ENCODE data around the gene SLC17A5.
"Not testable (repeated sequence)": the region's sequence is repeated elsewhere in the genome, so short reads cannot be mapped to it uniquely, and the experiment has no call there.

SLC17A5 gene, protein sequence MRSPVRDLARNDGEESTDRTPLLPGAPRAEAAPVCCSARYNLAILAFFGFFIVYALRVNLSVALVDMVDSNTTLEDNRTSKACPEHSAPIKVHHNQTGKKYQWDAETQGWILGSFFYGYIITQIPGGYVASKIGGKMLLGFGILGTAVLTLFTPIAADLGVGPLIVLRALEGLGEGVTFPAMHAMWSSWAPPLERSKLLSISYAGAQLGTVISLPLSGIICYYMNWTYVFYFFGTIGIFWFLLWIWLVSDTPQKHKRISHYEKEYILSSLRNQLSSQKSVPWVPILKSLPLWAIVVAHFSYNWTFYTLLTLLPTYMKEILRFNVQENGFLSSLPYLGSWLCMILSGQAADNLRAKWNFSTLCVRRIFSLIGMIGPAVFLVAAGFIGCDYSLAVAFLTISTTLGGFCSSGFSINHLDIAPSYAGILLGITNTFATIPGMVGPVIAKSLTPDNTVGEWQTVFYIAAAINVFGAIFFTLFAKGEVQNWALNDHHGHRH

DNA sequence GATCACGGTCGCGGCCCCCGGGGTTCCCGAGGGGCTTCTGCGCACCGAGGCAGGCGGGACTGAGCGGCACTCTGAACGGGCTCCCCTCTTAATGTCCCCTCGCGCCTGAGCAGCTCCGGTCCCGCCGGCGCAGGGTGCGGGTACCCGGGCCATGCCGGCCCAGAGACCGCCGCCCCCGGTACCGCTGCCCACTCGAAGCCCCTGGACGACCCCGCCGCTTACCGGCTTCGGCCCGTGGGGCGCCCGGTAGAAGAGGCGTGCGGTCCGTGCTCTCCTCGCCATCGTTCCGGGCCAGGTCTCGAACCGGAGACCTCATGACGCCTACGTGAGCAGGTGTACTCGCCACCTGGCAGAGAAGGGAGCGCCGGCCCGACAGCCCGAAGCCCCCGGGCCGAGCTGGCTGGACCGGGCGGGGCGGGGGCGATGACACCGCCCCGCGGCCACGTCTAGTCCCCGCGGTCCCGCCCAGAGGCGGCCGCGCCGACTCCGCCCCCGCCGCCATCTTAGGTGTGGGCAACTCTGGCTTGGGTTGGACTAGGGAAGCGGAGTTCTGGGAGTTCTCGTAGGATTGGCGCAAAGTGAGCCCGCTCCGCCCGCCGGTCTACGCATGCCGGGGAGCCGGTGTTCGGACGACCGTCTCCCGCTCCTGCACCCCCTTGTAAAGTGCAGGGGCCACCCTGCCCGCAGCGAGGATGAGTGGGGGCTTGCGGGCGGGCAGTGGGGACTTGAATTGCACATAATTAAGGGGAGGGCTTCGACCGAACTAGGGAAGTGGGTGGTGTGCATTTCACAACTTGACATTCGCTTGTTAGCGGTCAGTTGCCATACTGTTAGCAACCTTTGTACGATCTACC lies at the start of gene SLC17A5:
Gene SLC17A5 (minus strand): TSS at position 422 of the 854 bp plus-strand sequence. CDS start 106 bp downstream, at position 316.
- no peak for FAIRE-seq

DNA sequence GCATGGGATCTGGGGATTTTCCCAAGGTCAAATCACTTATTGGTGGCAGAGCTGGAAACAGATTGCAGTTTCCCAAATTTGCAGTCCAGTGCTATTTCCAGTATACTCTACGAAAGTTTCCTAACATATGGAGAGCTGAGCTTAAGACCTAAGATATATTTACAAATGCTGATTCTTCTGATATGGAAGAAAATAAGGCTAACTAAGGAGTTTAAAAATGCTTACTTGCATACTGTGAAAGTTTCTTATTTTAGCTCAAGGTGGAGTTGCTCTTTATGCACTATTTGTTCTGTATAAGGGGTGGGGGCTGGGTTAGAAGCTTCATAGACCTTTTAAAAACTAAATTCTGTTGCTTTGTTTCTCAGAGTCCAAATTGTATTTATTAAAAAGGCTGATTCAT lies 49.7 kb upstream of the SLC17A5 start:
- no peak for FAIRE-seq

DNA sequence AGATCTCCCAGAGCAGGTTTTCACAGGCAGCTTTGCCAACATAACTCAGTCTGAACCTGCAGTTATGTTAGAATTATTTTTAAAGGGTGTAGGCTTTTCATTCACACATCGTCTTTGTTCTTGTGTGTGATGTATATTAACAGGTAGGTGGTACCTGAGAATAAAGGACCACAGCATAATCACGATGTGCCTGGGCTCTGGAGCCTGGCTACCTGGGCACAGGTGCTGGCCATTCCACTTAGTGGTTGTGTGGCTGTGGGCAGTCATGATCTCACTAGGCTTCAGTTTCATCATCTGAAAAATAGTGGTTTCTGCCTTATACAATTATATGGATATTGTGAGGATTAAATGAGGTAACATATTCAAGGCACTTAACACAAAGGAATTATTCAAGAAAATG lies 48.7 kb upstream of the SLC17A5 start:
- no peak for FAIRE-seq

DNA sequence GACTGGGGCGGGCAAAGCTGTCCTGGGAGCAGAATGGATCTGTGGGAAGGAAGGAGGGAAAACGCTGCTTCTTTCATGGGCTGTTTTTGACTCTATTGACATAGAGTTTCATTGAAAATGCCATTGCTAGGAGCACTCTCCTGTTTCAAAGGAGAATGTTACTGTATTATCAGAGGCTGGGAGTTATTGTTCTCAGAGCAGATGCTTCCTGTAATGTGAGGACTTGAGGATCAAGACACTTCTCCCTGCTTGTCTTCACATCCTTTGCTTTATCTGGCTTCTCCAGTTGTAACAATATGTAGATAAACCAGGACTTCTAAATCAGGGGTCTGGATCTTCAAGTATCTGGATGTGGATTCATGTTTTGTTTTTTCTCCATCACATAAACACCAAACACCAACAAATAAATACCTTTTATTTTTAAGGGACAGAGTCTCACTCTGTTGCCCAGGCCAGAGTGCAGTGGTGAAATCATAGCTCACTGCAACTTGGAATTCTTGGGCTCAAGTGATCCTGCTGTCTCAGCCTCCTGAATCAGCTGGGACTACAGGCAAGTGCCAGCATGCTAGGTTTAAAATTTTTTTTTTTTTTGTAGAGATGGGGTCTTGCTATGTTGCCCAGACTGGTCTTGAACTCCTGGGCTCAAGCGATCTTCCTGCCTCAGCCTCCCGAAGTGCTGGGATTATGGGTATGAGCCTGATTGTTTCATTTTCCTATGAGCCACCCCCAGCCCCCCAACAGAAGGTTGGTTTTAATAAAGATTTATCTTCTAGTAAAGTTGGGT lies 46.1 kb upstream of the SLC17A5 start:
- FAIRE-seq: no peak

DNA sequence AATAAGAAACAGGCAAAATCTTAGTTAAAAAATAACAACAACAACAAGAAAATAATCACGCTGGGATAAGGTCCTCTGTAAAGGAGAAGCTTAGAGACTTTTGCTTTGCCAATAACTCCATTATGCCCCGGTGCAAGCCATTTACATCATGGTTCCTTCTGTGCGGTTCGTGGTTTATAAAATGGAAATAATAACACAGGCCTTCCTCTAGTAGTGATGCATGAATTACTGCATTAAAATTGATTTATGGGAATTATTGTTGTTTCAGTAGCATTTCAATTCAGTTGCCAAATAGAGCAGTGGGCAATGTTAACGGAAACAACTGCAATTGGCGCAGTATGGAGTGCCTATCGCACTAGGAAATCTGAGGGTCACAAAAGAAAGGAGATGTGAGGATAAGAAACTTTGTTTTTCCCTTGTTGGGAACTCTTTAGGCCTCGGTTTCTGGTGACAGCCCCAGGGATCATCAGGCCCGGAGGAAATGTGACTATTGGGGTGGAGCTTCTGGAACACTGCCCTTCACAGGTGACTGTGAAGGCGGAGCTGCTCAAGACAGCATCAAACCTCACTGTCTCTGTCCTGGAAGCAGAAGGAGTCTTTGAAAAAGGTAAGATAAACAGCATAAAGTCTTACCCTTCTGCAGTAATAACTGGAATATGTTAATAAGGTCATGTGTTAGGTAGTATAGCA lies 43.3 kb upstream of the SLC17A5 start:
- no peak for FAIRE-seq

DNA sequence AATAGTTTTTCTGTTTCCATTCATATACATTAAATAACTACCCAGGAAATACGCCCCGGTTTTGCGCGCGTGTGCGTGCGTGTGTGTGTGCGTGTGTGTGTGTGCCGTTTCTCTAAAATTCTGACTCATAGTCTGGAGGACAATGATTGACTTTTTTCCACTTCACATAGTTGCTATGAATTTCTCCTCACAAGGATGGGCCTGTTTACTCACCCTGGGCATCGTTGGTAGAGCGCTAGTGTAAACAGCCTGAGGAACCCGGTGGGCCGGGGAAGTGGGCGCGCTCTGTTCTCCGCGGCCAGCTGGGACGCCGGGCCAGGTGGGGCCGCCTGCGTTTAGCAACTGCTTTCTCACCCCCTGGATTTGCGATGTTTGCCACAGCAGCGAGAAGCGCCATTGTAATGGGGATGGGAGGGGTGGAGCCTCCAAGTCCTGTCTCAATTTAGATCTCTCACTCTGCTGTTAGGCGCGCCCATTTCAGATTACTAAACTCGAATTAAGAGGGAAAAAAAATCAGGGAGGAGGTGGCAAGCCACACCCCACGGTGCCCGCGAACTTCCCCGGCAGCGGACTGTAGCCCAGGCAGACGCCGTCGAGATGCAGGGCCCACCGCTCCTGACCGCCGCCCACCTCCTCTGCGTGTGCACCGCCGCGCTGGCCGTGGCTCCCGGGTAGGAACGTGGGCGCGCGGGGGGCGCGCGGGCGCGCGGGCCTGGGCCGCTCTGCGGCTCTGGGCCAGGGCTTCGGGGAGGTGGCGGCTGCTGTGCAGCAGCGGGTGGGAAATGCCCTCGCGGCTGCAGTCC lies 42.0 kb upstream of the SLC17A5 start, which contains the start of gene CD109:
Gene CD109 (plus strand): TSS at position 585 of the 803 bp plus-strand sequence. CDS start 13 bp downstream, at position 598.
- no peak for FAIRE-seq

DNA sequence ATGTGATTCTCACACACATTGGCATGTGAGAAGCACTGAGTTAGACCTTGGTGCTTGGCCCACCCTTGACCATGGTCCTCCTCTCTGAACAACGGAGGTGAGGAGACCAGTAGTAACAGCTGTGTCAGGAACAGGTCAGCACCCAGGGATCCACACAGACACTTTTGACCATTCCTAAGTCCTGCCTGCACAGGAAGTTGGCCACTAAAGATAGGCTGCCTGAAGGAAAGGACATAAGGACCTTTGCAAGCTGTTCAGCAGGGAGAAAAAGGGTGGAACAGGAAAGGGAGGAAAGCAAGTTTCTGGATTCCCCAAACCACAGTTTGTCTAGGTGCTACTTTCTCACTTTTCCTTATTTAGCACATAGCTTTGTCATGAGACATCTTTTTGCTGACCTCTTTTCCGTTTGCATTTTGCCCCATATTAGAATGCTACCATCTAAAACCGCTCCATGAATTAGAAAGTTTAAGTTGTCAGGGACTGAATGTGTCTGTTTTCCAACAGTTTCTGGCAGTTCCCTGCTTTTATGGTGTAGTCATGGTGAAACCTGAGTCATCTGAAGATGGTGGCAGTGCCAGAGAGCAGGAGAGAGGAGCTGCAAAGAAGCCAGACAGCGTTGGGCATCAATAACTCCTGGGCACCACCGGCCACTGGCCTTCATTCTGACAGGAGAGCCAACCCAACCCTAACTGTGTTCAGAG lies 41.1 kb upstream of the SLC17A5 start:
- FAIRE-seq: no peak

DNA sequence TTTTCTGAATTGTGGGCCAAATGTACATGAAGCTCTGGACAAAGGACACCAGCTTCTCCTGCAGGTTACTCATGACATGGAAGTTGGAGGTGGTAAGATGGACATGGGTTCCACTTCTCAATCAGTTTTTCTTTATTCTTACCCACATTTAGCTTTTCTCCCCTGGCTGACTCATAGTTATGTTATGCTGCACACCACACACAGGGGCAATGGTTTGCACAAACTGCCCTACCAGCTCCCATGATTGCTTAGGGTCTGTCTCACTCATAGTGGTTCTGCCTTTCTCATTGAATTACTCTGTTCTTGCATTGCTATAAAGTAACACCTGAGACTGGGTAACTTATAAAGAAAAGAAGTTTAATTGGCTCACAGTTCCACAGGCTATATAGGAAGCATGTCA lies 37.7 kb upstream of the SLC17A5 start:
- FAIRE-seq: no peak

DNA sequence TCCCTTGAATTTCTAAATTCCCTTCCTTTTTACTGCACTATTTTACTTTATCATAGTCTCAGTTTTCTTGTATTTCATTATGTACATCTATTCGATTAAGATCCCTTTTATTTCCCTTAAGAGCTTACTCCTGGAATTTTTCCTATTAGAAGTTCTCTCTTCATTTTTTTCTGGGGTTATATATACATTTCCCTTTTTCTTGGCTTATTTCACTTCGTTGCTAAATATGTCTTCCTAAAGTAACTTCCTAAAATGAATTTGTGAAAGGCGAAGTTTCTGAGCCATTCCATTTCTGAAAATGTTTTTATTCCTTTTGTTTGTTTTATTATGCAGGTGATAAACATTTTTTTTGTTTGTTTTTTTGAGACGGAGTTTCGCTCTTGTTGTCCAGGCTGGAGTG lies 36.3 kb upstream of the SLC17A5 start:
- FAIRE-seq: no peak

DNA sequence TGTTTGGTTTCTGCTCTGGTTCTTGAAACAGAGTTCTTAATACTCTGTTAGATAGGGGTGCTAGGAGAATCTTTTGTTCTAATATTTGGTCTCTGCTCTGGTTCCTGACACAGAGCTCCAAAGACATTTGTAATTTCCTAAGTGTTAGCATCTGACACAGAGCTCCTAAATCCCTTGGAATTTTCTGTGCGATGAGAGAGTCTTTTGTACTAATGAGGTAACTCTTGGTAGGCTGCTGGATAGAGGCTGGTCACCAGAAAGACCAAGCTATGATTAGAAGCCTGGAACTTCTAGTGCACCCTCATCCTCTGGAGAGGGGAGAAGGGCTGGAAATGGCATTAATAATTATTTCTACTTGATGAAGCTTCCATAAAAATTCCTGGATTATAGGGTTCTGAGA lies 34.6 kb upstream of the SLC17A5 start:
- no peak for FAIRE-seq

DNA sequence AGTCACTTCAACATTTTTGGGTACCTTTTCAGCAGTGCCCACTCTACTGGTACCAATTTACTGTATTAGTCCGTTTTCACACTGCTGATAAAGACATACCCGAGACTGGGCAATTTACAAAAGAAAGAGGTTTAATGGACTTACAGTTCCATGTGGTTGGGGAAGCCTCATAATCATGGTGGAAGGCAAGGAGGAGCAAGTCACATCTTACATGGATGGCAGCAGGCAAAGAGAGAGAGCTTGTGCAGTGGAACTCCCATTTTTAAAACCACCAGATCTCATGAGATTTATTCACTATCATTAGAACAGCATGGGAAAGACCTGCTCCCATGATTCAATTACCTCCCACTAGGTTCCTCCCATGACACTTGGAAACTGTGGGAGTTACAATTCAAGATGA lies 29.8 kb upstream of the SLC17A5 start:
- not testable (repeated sequence) for FAIRE-seq

DNA sequence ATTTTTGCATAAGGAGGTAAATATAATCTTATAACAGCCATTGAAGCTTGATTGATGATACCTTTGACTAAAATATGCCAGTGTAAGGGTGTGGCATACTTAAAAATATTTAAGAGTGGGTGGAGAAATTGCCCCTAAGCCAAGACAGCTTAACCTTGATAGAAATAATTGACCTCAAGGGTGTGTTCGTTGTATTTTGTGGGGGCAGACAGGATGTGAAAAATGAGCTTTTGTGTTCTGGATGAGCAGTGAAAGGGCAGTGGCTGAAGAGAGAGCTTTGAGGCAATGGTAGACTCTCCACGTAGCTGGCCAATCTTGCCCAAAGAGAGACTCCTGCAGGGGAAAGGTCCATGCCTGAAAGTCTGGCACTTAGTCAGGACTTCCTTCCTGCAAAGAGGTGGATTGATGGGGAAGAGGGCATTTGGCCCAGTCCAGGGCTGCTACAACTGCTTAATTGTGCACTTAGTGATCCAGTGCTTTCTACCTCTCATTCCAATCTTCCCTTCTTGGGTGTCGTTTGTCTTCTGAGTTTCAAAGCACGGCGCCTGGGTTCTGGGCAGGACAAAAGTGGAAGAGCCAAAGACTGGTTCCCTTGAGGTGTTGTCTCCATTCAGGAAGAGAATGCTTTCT lies 26.6 kb upstream of the SLC17A5 start:
- FAIRE-seq: no peak

DNA sequence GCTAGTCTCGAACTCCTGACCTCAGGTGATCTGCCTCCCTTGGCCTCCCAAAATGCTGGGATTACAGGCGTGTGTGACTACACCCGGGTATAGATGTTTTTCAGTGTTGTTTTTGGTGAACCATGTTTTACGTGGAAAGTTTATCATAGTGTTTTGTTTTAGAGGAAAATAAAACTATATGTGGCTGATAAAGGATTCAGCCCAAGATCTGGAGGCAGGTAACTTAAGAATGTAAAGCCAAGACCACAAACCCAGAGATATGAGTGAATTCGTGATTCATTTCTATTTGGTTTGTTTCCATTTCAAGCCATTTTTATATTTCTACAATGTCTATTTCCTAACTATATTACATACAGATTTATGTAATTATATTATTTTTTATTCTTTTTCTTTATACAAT lies 26.1 kb upstream of the SLC17A5 start:
- FAIRE-seq: not testable (repeated sequence)

DNA sequence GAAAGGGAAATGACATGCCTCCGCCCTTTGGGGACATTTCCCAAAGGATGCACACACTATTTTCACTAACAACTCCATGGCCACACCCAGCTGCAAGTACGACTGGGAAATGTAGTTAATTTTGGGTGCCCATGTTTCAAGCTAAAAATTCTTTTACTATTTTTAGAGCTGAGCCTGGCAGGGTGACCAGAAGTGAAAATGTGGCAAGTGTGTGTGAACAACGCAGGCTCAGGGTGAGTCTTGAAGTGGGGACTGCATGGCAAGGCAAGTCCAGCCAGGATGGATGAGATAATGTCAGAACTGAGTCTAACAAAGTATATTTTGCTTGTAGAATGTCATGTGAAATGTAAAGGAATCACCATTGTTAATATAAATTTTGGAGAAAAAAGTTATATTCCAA lies 25.2 kb upstream of the SLC17A5 start:
- no peak for FAIRE-seq

DNA sequence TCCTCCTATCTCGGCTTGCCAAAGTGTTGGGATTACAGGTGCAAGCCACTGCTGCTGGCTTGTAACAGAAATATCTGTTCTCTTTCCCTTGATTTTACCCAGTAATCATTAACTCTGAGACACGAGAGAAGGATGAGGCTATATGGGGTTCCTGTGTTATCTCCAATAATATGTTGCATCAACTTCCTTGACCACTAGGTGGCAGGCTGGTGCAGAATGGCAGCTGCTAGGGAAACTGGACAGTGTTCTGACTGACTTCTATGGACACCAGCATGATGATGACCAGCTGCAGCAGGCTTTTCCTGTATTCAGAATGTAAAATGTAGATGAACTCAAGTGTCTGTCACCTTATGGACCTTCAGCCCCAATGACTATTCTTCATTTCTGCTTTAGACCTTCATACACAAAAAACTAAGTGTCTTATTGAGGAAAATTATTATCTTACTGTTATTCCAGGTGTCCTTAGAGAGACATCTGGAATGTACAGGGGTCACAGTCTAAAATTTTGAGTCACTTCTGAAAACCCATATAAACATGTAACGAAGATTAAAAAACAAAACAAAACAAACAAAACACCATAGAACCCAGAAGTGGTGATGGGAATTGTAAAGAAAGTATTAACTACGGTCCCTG lies 21.8 kb upstream of the SLC17A5 start:
- no peak for FAIRE-seq

DNA sequence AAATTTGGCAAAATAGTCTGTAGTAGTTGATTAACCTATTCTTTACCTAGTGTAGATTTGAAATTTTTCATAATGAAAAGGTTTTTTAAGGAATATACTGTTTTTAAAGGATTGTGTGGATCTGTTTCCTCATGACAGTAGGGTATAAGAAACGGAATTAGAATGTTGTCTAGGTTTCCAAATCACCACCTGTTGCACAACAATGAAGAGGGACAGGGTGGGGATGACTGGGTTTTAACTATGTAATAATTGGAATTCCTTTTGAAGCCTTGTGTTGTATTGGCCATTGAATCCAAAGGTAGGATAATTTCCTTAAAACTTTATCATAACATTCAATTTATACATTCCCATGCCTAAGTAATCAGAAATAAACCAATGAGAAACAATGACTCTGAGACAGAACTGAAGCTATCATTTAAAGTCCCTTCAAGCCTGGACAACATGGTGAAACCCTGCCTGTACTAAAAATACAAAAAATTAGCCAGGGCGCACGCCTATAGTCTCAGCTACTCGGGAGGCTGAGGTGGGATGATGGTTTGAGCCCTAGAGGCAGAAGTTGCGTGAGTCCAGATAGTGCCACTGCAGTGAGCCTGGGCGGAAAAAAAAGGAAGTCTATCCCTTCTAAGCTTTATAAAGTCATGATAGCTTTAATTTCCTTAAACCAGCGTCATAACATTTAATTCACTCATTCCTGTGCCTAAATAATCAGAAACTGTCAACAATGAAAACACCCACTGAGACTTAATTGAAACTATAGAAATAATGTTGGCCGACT lies 18.3 kb upstream of the SLC17A5 start:
- FAIRE-seq: no peak

DNA sequence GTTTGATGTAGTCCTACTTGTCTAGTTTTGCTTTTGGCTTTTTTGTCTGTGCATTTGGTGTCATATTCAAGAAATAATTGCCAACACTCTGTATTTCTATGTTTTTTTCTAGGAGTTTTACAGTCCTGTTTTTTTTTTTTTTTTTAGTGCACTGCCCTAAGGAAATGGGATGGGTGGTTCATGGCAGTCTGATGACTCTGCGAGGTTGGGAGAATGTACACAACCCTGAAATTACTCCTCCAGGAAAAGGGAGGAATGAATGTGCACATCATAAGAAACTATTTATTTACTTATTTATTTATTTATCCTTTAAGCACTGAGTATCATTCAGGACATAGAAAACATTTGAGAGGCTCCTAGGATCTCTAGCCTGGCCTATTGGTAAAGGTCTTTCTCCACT lies 15.2 kb upstream of the SLC17A5 start:
- FAIRE-seq: no peak

DNA sequence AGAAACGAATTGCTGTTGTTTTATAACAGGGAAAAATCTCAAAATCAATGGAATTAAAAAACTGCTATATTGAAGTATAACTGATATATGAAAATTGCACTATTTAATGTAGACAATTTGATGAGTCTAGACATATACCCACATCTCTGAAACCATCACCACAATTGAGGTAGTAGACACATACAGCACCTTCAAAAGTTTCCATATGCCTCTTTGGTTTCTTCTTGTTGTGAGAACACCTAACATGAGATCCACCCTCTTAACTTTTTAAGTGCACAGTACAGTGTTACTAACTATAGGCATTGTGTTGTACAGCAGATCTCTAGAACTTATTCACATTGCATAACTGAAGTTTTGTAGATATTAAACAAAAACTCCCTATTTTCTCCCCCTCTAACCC lies 14.0 kb upstream of the SLC17A5 start:
- no peak for FAIRE-seq

DNA sequence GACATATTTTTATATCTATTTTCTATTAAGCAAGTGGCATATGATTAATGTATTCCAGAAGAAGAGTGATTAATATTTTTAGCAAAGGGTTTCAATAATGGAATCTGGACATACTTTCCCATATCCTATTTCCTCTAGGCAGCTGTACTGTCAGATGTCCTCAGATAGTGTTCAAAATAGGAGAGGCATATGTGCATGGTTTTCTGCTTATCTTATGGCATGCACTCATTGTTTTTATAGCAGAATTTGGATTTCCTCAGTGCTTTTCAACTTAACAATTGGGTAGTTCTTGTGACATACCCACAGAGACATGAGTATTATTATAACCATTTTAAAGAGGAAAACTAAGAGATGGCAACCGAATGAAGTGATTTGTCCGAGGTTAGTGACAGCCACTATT lies 12.6 kb upstream of the SLC17A5 start:
- FAIRE-seq: no peak
